ENCODE results near the gene MT1G. TPM values are rescaled to one million over a fixed set of nuclear protein-coding genes. Genes with fewer than 3 reads are reported as not detected.

Gene MT1G
- polyA plus RNA-seq, 1 donor (not counting 4 experiments of a cell fraction or from before 2014, with no cell fraction given): 9.8 TPM

GRCh38 chr16:56635441-56635967, 32.4 kb downstream of the MT1G start:
- H3K27ac ChIP-seq (ENCODE audit: control insufficient read depth, insufficient read depth, low read length): no peak overlapping the region
- no peaks in the 10 kb centered on the region for H3K36me3 ChIP-seq (ENCODE audit: control insufficient read depth in 2 of 2, extremely low read depth in 1 of 2, insufficient read depth in 2 of 2, low read length in 2 of 2)
- H3K9ac ChIP-seq (ENCODE audit: control insufficient read depth, extremely low read depth, insufficient read depth, low read length): no peak overlapping the region
- no peaks in the 10 kb centered on the region for H3K79me2 ChIP-seq (ENCODE audit: control insufficient read depth, insufficient read depth, low read length)
- H2AFZ ChIP-seq (ENCODE audit: control insufficient read depth, low read length): no peak overlapping the region
- DNase-seq (ENCODE audit: low read depth, low spot score) (no peak), FAIRE-seq (no peak)
- H3K4me2 ChIP-seq (ENCODE audit: control insufficient read depth, extremely low read depth, insufficient read depth, low read depth, low read length): no peak overlapping the region
- TF ChIP-seq EZH2 (IDR thresholded peaks at IDR 0.05; ENCODE audit: low read length) (no peak), CTCF (optimal IDR thresholded peaks at IDR 0.05 in 1 of 3, IDR thresholded peaks at IDR 0.05 in 1 of 3, conservative IDR thresholded peaks at IDR 0.05 in 1 of 3; ENCODE audit: extremely low read depth in 1 of 3, insufficient read depth in 2 of 3, low read length in 3 of 3) (no peak)
- no peaks in the 10 kb centered on the region for H3K9me1 ChIP-seq (ENCODE audit: control insufficient read depth, extremely low read depth, insufficient read depth, low read length)
- H3K4me1 ChIP-seq (ENCODE audit: control insufficient read depth, extremely low read depth, insufficient read depth, low read length): peaks cover 4% of the 10 kb centered on the region
- peaks cover 60% of the 10 kb centered on the region for H3K27me3 ChIP-seq (ENCODE audit: control insufficient read depth, extremely low read depth, insufficient read depth, low read length)
- no peaks in the 10 kb centered on the region for H4K20me1 ChIP-seq (ENCODE audit: control insufficient read depth, extremely low read depth, insufficient read depth, low read length)
- no peaks in the 10 kb centered on the region for H3K9me3 ChIP-seq (ENCODE audit: control insufficient read depth, low read depth, low read length)
- dilution Hi-C loops (cut with MboI; ENCODE audit: extremely low pct_ligation_motif_present, low sequenced_read_pairs): no loop called here
- no peak overlapping the region for H3K4me3 ChIP-seq (ENCODE audit: control insufficient read depth in 2 of 3, extremely low read depth in 1 of 3, insufficient read depth in 2 of 3, low read depth in 1 of 3, low read length in 3 of 3)

GRCh38 chr16:56634715-56635440, 33.0 kb downstream of the MT1G start:
- Histone ChIP-seq H3K36me3 (ENCODE audit: control insufficient read depth in 2 of 2, extremely low read depth in 1 of 2, insufficient read depth in 2 of 2, low read length in 2 of 2) (no peaks in the 10 kb centered on the region), H3K9me3 (ENCODE audit: control insufficient read depth, low read depth, low read length) (no peaks in the 10 kb centered on the region), H3K27me3 (ENCODE audit: control insufficient read depth, extremely low read depth, insufficient read depth, low read length) (peaks cover 60% of the 10 kb centered on the region), H3K9me1 (ENCODE audit: control insufficient read depth, extremely low read depth, insufficient read depth, low read length) (no peaks in the 10 kb centered on the region), H4K20me1 (ENCODE audit: control insufficient read depth, extremely low read depth, insufficient read depth, low read length) (no peaks in the 10 kb centered on the region), H3K4me2 (ENCODE audit: control insufficient read depth, extremely low read depth, insufficient read depth, low read depth, low read length) (no peak overlapping the region), H3K27ac (ENCODE audit: control insufficient read depth, insufficient read depth, low read length) (no peak overlapping the region), H3K4me3 (ENCODE audit: control insufficient read depth in 2 of 3, extremely low read depth in 1 of 3, insufficient read depth in 2 of 3, low read depth in 1 of 3, low read length in 3 of 3) (no peak overlapping the region), H3K79me2 (ENCODE audit: control insufficient read depth, insufficient read depth, low read length) (no peaks in the 10 kb centered on the region), H3K9ac (ENCODE audit: control insufficient read depth, extremely low read depth, insufficient read depth, low read length) (no peak overlapping the region), H2AFZ (ENCODE audit: control insufficient read depth, low read length) (no peak overlapping the region), H3K4me1 (ENCODE audit: control insufficient read depth, extremely low read depth, insufficient read depth, low read length) (peaks cover 4% of the 10 kb centered on the region)
- TF ChIP-seq CTCF (optimal IDR thresholded peaks at IDR 0.05 in 1 of 3, IDR thresholded peaks at IDR 0.05 in 1 of 3, conservative IDR thresholded peaks at IDR 0.05 in 1 of 3; ENCODE audit: extremely low read depth in 1 of 3, insufficient read depth in 2 of 3, low read length in 3 of 3): no peak
- no peak for TF ChIP-seq EZH2 (IDR thresholded peaks at IDR 0.05; ENCODE audit: low read length)
- no peak for FAIRE-seq
- dilution Hi-C loops (cut with MboI; ENCODE audit: extremely low pct_ligation_motif_present, low sequenced_read_pairs): no loop called here
- no peak for DNase-seq (ENCODE audit: low read depth, low spot score)
